HL-60 (cell line): ENCODE results near the gene MACROD2.

Source experiments
- DNase-seq, 2 experiments: peaks; one replicate each; pipeline ENCODE4 v3.0.0-alpha.2; 2010 to 2020; ENCODE audit warnings: low read depth in 1 of 2, low spot score in 1 of 2
- H3K27ac ChIP-seq: fragments of 250-450 bp; sonication (Bioruptor Pico); replicated peaks from 2 replicates; pipeline ENCODE4 v1.5.1; 2020; ENCODE audit warnings: mild to moderate bottlenecking, moderate library complexity
- H3K27me3 ChIP-seq: fragments of 250-450 bp; sonication (Bioruptor Pico); 2 replicates; pipeline ENCODE4 v1.5.1; 2021; ENCODE audit warnings: mild to moderate bottlenecking, moderate library complexity; ENCODE audit not compliant: insufficient read depth, poor library complexity, severe bottlenecking
- H3K4me3 ChIP-seq: replicated peaks from 2 replicates; pipeline ENCODE4 v1.5.1; 2011; ENCODE audit warnings: mild to moderate bottlenecking, control low read depth, low read length; ENCODE audit not compliant: insufficient read depth
- GABPA ChIP-seq: IDR thresholded peaks from 2 replicates; pipeline ENCODE4 v1.6.1; 2012; ENCODE audit warnings: low read depth
- POLR2AphosphoS5 ChIP-seq: IDR thresholded peaks from 2 replicates; pipeline ENCODE4 v1.6.1; 2012; ENCODE audit warnings: low read depth
- SPI1 ChIP-seq: IDR thresholded peaks from 2 replicates; pipeline ENCODE4 v1.6.1; 2012; ENCODE audit warnings: low read depth, mild to moderate bottlenecking, borderline replicate concordance
- TF ChIP-seq, protein P1 (sequence below): IDR thresholded peaks from one replicate; pipeline ENCODE4 v1.5.1; 2011; ENCODE audit warnings: low read length, control low read depth, inconsistent platforms; ENCODE audit not compliant: insufficient read depth
- TF ChIP-seq, protein P2 (sequence below): IDR thresholded peaks from 2 replicates; pipeline ENCODE4 v1.6.1; 2012; ENCODE audit warnings: low read depth; ENCODE audit not compliant: insufficient replicate concordance

The MACROD2 gene

DNA sequence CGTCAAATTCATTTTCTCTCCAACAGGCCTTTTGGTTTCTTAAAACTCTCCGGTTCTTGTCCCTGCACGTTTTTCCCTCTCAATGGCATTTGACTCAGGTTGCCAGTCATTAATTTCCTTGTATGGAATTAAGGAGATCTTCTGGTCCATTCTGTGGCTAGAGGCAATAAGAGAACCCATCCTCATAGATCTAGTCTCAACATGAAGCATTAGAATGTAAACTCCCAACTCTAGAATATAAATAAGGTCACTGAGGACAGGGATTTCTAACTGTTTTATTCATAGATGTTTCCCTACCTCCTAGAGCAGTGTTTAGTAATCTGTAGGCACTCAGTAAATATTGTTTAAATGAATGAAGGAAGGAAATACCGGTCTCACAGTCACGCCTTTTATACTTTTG, 527.3 kb downstream of the MACROD2 start:
- DNase-seq = no peak
- TF ChIP-seq GABPA (no peak), SPI1 (no peak), POLR2AphosphoS5 (no peak)
- TF ChIP-seq, protein P1, sequence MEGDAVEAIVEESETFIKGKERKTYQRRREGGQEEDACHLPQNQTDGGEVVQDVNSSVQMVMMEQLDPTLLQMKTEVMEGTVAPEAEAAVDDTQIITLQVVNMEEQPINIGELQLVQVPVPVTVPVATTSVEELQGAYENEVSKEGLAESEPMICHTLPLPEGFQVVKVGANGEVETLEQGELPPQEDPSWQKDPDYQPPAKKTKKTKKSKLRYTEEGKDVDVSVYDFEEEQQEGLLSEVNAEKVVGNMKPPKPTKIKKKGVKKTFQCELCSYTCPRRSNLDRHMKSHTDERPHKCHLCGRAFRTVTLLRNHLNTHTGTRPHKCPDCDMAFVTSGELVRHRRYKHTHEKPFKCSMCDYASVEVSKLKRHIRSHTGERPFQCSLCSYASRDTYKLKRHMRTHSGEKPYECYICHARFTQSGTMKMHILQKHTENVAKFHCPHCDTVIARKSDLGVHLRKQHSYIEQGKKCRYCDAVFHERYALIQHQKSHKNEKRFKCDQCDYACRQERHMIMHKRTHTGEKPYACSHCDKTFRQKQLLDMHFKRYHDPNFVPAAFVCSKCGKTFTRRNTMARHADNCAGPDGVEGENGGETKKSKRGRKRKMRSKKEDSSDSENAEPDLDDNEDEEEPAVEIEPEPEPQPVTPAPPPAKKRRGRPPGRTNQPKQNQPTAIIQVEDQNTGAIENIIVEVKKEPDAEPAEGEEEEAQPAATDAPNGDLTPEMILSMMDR = no peak
- TF ChIP-seq, protein P2, sequence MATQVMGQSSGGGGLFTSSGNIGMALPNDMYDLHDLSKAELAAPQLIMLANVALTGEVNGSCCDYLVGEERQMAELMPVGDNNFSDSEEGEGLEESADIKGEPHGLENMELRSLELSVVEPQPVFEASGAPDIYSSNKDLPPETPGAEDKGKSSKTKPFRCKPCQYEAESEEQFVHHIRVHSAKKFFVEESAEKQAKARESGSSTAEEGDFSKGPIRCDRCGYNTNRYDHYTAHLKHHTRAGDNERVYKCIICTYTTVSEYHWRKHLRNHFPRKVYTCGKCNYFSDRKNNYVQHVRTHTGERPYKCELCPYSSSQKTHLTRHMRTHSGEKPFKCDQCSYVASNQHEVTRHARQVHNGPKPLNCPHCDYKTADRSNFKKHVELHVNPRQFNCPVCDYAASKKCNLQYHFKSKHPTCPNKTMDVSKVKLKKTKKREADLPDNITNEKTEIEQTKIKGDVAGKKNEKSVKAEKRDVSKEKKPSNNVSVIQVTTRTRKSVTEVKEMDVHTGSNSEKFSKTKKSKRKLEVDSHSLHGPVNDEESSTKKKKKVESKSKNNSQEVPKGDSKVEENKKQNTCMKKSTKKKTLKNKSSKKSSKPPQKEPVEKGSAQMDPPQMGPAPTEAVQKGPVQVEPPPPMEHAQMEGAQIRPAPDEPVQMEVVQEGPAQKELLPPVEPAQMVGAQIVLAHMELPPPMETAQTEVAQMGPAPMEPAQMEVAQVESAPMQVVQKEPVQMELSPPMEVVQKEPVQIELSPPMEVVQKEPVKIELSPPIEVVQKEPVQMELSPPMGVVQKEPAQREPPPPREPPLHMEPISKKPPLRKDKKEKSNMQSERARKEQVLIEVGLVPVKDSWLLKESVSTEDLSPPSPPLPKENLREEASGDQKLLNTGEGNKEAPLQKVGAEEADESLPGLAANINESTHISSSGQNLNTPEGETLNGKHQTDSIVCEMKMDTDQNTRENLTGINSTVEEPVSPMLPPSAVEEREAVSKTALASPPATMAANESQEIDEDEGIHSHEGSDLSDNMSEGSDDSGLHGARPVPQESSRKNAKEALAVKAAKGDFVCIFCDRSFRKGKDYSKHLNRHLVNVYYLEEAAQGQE = no peak
- Histone ChIP-seq H3K27me3 (no peaks in the 10 kb centered on the region), H3K4me3 (no peak overlapping the region), H3K27ac (no peak overlapping the region)

GRCh38 chr20:14523090-14523489, 527.8 kb downstream of the MACROD2 start:
- no peak for DNase-seq
- Histone ChIP-seq H3K4me3 (no peak overlapping the region), H3K27ac (no peak overlapping the region), H3K27me3 (no peaks in the 10 kb centered on the region)
- TF ChIP-seq, protein P1 = no peak
- TF ChIP-seq GABPA (no peak), SPI1 (no peak), POLR2AphosphoS5 (no peak)
- TF ChIP-seq, protein P2 = no peak

DNA sequence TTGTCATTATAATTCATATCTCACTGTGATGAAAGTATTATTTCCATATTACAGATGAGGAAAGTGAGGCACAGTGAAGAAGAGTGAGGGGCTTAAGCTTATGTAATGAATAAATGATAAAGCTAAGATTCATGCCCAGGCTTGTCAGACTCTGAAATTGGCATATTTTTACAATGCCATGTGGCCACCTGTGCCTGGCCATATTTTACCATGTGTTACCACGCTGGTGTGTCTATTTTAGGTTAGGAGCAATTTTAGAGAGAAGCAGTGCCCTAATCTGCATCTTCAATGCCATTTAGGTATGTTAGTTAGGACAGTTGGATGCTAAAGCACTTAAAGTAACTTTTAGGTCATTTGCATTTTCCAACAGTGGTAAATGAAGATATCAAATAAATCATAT, 530.1 kb downstream of the MACROD2 start:
- H3K27ac ChIP-seq = no peak overlapping the region
- TF ChIP-seq GABPA = no peak
- TF ChIP-seq POLR2AphosphoS5 = no peak
- TF ChIP-seq, protein P2 = no peak
- TF ChIP-seq, protein P1 = no peak
- no peak for TF ChIP-seq SPI1
- no peak overlapping the region for H3K4me3 ChIP-seq
- no peaks in the 10 kb centered on the region for H3K27me3 ChIP-seq
- DNase-seq = no peak
